Osteocyte (in vitro differentiated cells): ENCODE measurements around the gene PRELP. TPM values are rescaled to one million over a fixed set of nuclear protein-coding genes. Genes with fewer than 3 reads are reported as not detected.

Experiments used
- DNase-seq: peaks from one replicate; pipeline ENCODE4 v3.0.0; 2021; ENCODE audit warnings: mixed read lengths; ENCODE audit not compliant: unreplicated experiment; ENCODE audit errors: extremely low spot score
- H3K27ac Mint-ChIP-seq: one replicate; pipeline ENCODE4 v1.8.0; 2021; ENCODE audit warnings: mild to moderate bottlenecking, mixed read lengths; ENCODE audit not compliant: unreplicated experiment
- H3K27me3 Mint-ChIP-seq: one replicate; pipeline ENCODE4 v1.8.0; 2021; ENCODE audit warnings: mixed read lengths; ENCODE audit not compliant: unreplicated experiment
- H3K36me3 Mint-ChIP-seq: one replicate; pipeline ENCODE4 v1.8.0; 2021; ENCODE audit warnings: mixed read lengths; ENCODE audit not compliant: unreplicated experiment
- H3K4me1 Mint-ChIP-seq: one replicate; pipeline ENCODE4 v1.8.0; 2021; ENCODE audit warnings: mixed read lengths; ENCODE audit not compliant: unreplicated experiment
- H3K4me3 Mint-ChIP-seq: one replicate; pipeline ENCODE4 v1.8.0; 2021; ENCODE audit warnings: mild to moderate bottlenecking, moderate library complexity, mixed read lengths; ENCODE audit not compliant: unreplicated experiment
- H3K9me3 Mint-ChIP-seq: one replicate; pipeline ENCODE4 v1.8.0; 2021; ENCODE audit warnings: mixed read lengths; ENCODE audit not compliant: unreplicated experiment
- total RNA-seq: library from RNA; stranded (reverse); gene quantifications from 2 replicates; pipeline ENCODE4 v1.2.1, GENCODE V29; 2021
- TF ChIP-seq, protein P1 (sequence below): fragments of 200-600 bp; sonication (generic); IDR thresholded peaks from 2 replicates; pipeline ENCODE4 v1.5.0; 2021; ENCODE audit warnings: antibody characterized with exemption, mild to moderate bottlenecking, moderate library complexity

PRELP gene
- total RNA-seq, 1 donor from 2014 or later, result 1.0 TPM

DNA sequence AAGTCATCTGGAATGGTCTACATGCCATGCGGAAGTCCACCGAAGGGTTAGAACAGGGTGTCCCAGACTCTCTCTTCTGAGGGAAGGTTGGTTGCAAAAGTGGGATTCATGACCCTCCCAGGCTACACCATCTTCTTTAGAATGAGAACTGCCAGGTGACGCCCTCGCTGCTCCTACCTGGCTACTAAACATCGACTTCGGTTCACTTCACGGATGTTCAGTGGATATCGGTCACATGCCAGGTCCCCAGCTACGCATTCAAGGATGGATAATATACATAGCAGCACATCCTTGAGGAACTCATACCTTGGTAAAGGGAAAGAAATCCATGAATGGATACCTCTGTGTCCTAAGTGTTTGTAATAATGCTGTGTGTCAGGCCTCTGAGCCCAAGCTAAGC, 15.0 kb downstream of the PRELP start:
- Mint-ChIP-seq H3K9me3 (no peaks in the 10 kb centered on the region), H3K4me1 (peaks cover 10% of the 10 kb centered on the region), H3K27me3 (peaks cover 16% of the 10 kb centered on the region), H3K27ac (no peak overlapping the region), H3K36me3 (no peaks in the 10 kb centered on the region), H3K4me3 (no peak overlapping the region)
- no peak for DNase-seq
- TF ChIP-seq, protein P1, sequence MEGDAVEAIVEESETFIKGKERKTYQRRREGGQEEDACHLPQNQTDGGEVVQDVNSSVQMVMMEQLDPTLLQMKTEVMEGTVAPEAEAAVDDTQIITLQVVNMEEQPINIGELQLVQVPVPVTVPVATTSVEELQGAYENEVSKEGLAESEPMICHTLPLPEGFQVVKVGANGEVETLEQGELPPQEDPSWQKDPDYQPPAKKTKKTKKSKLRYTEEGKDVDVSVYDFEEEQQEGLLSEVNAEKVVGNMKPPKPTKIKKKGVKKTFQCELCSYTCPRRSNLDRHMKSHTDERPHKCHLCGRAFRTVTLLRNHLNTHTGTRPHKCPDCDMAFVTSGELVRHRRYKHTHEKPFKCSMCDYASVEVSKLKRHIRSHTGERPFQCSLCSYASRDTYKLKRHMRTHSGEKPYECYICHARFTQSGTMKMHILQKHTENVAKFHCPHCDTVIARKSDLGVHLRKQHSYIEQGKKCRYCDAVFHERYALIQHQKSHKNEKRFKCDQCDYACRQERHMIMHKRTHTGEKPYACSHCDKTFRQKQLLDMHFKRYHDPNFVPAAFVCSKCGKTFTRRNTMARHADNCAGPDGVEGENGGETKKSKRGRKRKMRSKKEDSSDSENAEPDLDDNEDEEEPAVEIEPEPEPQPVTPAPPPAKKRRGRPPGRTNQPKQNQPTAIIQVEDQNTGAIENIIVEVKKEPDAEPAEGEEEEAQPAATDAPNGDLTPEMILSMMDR, result no peak

- TF ChIP-seq, protein P1, result no peak
- Mint-ChIP-seq H3K4me3 (no peak overlapping the region), H3K9me3 (no peaks in the 10 kb centered on the region), H3K36me3 (no peaks in the 10 kb centered on the region), H3K4me1 (peaks cover 10% of the 10 kb centered on the region), H3K27me3 (peaks cover 16% of the 10 kb centered on the region), H3K27ac (no peak overlapping the region)
- no peak for DNase-seq
Observed at GRCh38 chr1:203491664-203492063, 16.1 kb downstream of the PRELP start.

DNA sequence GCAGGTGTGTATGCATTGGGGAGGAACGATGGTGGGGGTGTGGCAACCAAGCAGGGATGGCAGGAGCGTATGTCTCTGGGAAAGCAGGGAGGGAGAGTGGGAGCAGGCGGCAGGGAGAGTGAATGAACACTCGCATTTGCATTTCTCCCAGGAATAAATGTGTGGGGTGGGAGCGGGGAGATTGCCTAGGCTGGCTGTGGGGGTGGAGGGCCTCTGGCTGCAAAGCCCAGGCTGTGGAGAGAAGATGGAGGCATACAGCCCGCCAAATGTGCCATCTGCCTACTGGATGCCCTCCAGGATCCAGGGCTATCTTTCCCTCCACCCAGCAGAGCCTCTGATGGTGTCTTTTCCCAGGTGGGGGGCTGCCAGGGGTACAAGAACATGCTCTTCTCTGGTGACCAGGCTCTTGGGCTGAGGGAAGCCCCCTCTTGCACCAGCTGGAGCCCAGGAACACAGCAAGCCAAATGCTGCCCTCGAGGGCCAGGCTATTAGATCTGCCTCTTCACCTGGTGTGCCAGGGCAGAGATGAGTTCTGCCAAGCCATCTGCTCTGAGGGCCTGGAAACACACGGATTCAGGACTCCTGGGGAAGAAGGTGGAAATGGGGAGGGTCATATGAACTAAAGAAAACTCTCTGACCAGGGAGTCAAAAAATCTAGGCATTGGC, 16.6 kb downstream of the PRELP start:
- TF ChIP-seq, protein P1, result no peak
- DNase-seq, result no peak
- Mint-ChIP-seq H3K4me1 (peaks cover 8% of the 10 kb centered on the region), H3K4me3 (no peak overlapping the region), H3K27me3 (peaks cover 16% of the 10 kb centered on the region), H3K36me3 (no peaks in the 10 kb centered on the region), H3K27ac (no peak overlapping the region), H3K9me3 (no peaks in the 10 kb centered on the region)

GRCh38 chr1:203492748-203493130, 17.1 kb downstream of the PRELP start:
- no peak for DNase-seq
- no peaks in the 10 kb centered on the region for H3K9me3 Mint-ChIP-seq
- peaks cover 2% of the 10 kb centered on the region for H3K4me1 Mint-ChIP-seq
- no peaks in the 10 kb centered on the region for H3K36me3 Mint-ChIP-seq
- TF ChIP-seq, protein P1, result no peak
- no peak overlapping the region for H3K27ac Mint-ChIP-seq
- H3K4me3 Mint-ChIP-seq, result no peak overlapping the region
- H3K27me3 Mint-ChIP-seq, result peaks cover 16% of the 10 kb centered on the region

GRCh38 chr1:203493901-203494300, 18.3 kb downstream of the PRELP start, which contains the start of gene OPTC:
OPTC (plus strand) TSS chr1:203494153; CDS start chr1:203496006, 1,853 bp downstream.
- no peaks in the 10 kb centered on the region for H3K36me3 Mint-ChIP-seq
- H3K9me3 Mint-ChIP-seq, result no peaks in the 10 kb centered on the region
- H3K27me3 Mint-ChIP-seq, result peaks cover 16% of the 10 kb centered on the region
- no peak for DNase-seq
- TF ChIP-seq, protein P1, result no peak
- H3K4me3 Mint-ChIP-seq, result no peak within 1 kb of the TSS
- no peak within 1 kb of the TSS for H3K27ac Mint-ChIP-seq
- H3K4me1 Mint-ChIP-seq, result no peaks in the 10 kb centered on the region
